ENCODE results near the gene MTCL1.

GRCh38 chr18:8811115-8811514, 105.8 kb downstream of the MTCL1 start:
- TF ChIP-seq CTCF (IDR thresholded peaks at IDR 0.05; ENCODE audit: borderline replicate concordance, extremely low read depth, low read length, poor library complexity, severe bottlenecking) (no peak), EZH2 (IDR thresholded peaks at IDR 0.05; ENCODE audit: borderline replicate concordance, low read depth, low read length, severe bottlenecking) (no peak)
